Hepatocyte (in vitro differentiated cells): ENCODE results near the gene EEIG1. TPM values are rescaled to one million over a fixed set of nuclear protein-coding genes. Genes with fewer than 3 reads are reported as not detected.

Source experiments
- DNase-seq: peaks from one replicate; pipeline ENCODE4 v3.0.0-alpha.2; 2016; ENCODE audit warnings: low spot score
- H2AFZ ChIP-seq: fragments of 200-600 bp; sonication (generic); 2 replicates; pipeline ENCODE4 v1.6.0; 2016; ENCODE audit warnings: antibody characterized with exemption, mild to moderate bottlenecking
- H3K27ac ChIP-seq: fragments of 200-600 bp; sonication (generic); 2 replicates; pipeline ENCODE4 v1.5.1; 2016; ENCODE audit warnings: mild to moderate bottlenecking
- H3K27me3 ChIP-seq: fragments of 200-600 bp; sonication (generic); 2 replicates; pipeline ENCODE4 v1.6.1; 2016
- H3K36me3 ChIP-seq: fragments of 200-600 bp; sonication (generic); replicated peaks from 2 replicates; pipeline ENCODE4 v1.5.1; 2016; ENCODE audit warnings: low read depth; ENCODE audit not compliant: insufficient read depth
- H3K4me1 ChIP-seq: fragments of 200-600 bp; sonication (generic); 2 replicates; pipeline ENCODE4 v1.5.1; 2016; ENCODE audit warnings: mild to moderate bottlenecking, moderate library complexity; ENCODE audit not compliant: insufficient read depth
- H3K4me2 ChIP-seq: fragments of 200-600 bp; sonication (generic); 2 replicates; pipeline ENCODE4 v1.6.0; 2016
- H3K4me3 ChIP-seq: fragments of 200-600 bp; sonication (generic); 2 replicates; pipeline ENCODE4 v1.5.1; 2016; ENCODE audit warnings: mild to moderate bottlenecking
- H3K79me2 ChIP-seq: fragments of 200-600 bp; sonication (generic); 2 replicates; pipeline ENCODE4 v1.6.0; 2017; ENCODE audit warnings: mild to moderate bottlenecking
- H3K9me2 ChIP-seq: fragments of 200-600 bp; sonication (generic); replicated peaks from 2 replicates; pipeline ENCODE4 v1.6.0; 2017; ENCODE audit warnings: mild to moderate bottlenecking; ENCODE audit not compliant: insufficient read depth
- H3K9me3 ChIP-seq: fragments of 200-600 bp; sonication (generic); 2 replicates; pipeline ENCODE4 v1.5.1; 2016; ENCODE audit warnings: low read depth, mild to moderate bottlenecking
- H4K20me1 ChIP-seq: fragments of 200-600 bp; sonication (generic); 2 replicates; pipeline ENCODE4 v1.6.0; 2016; ENCODE audit warnings: mild to moderate bottlenecking; ENCODE audit not compliant: insufficient read depth, poor library complexity, severe bottlenecking
- EZH2 ChIP-seq: fragments of 200-600 bp; sonication (generic); IDR thresholded peaks from 2 replicates; pipeline ENCODE4 v1.6.1; 2016; ENCODE audit warnings: antibody characterized with exemption, mild to moderate bottlenecking, borderline replicate concordance
- EZH2phosphoT487 ChIP-seq: fragments of 200-600 bp; sonication (generic); IDR thresholded peaks from one replicate; pipeline ENCODE4 v1.6.1; 2018; ENCODE audit warnings: antibody characterized with exemption, mild to moderate bottlenecking, low read depth, moderate library complexity; ENCODE audit not compliant: unreplicated experiment, severe bottlenecking
- WGBS: methylation state at CpG from one replicate; pipeline ENCODE4 v1.1.6; 2016; ENCODE audit warnings: low lambda C conversion rate; ENCODE audit errors: missing lambda C conversion rate; 5-methylcytosine and 5-hydroxymethylcytosine counted together
- polyA plus RNA-seq: library from polyadenylated mRNA; unstranded; fragments of >200 nt; fragmentation: Nextera tagmentation; extraction: Ambion mirVana; gene quantifications from 2 replicates; pipeline ENCODE4 v1.2.1, GENCODE V29; 2016
- total RNA-seq: library from RNA; depleted of rRNA; stranded (reverse); fragments of >200 nt; gene quantifications from 2 replicates; pipeline ENCODE4 v1.2.3, GENCODE V29; 2014
- TF ChIP-seq, protein P1 (sequence below): fragments of 200-600 bp; sonication (generic); IDR thresholded peaks from 2 replicates; pipeline ENCODE4 v1.5.1; 2016; ENCODE audit warnings: antibody characterized with exemption, mild to moderate bottlenecking; ENCODE audit not compliant: poor library complexity

EEIG1 gene
- total and polyA plus RNA-seq, 2 experiments from 2014 or later, result 38.1 to 43.6 TPM

DNA sequence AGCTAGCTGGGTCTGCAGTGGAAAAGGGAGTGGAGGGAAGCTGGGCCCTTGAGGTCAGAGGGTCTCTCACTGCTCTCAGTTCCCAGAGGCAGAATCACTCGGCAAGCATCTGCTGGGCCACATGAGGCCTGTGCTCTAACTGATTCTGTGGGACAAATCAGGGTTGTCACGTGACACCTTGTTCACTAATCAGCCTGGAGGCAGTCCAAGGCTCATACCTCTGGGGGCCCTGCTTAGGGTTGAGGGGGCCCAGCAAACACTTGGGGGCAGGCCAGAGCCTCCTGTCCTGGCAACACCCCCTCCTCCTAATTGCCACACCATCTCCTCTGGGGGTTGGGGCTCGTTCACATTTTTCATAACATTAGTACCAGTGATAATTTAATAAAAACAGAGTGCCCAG is 34.1 kb downstream of the EEIG1 start:
- H3K79me2 ChIP-seq, result peaks cover 49% of the 10 kb centered on the region
- no peak for DNase-seq
- no peaks in the 10 kb centered on the region for H3K27me3 ChIP-seq
- no peaks in the 10 kb centered on the region for H3K9me3 ChIP-seq
- H4K20me1 ChIP-seq, result no peaks in the 10 kb centered on the region
- no peak overlapping the region for H3K4me3 ChIP-seq
- TF ChIP-seq, protein P1, sequence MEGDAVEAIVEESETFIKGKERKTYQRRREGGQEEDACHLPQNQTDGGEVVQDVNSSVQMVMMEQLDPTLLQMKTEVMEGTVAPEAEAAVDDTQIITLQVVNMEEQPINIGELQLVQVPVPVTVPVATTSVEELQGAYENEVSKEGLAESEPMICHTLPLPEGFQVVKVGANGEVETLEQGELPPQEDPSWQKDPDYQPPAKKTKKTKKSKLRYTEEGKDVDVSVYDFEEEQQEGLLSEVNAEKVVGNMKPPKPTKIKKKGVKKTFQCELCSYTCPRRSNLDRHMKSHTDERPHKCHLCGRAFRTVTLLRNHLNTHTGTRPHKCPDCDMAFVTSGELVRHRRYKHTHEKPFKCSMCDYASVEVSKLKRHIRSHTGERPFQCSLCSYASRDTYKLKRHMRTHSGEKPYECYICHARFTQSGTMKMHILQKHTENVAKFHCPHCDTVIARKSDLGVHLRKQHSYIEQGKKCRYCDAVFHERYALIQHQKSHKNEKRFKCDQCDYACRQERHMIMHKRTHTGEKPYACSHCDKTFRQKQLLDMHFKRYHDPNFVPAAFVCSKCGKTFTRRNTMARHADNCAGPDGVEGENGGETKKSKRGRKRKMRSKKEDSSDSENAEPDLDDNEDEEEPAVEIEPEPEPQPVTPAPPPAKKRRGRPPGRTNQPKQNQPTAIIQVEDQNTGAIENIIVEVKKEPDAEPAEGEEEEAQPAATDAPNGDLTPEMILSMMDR, result no peak
- no peak for TF ChIP-seq EZH2phosphoT487
- no peak for TF ChIP-seq EZH2
- H3K4me2 ChIP-seq, result no peak overlapping the region
- no peaks in the 10 kb centered on the region for H3K36me3 ChIP-seq
- no peaks in the 10 kb centered on the region for H3K9me2 ChIP-seq
- H3K4me1 ChIP-seq, result peaks cover 26% of the 10 kb centered on the region
- no peak overlapping the region for H2AFZ ChIP-seq
- H3K27ac ChIP-seq, result no peak overlapping the region
- WGBS, result 67% methylated on average over 3 of the region's 3 CpGs

DNA sequence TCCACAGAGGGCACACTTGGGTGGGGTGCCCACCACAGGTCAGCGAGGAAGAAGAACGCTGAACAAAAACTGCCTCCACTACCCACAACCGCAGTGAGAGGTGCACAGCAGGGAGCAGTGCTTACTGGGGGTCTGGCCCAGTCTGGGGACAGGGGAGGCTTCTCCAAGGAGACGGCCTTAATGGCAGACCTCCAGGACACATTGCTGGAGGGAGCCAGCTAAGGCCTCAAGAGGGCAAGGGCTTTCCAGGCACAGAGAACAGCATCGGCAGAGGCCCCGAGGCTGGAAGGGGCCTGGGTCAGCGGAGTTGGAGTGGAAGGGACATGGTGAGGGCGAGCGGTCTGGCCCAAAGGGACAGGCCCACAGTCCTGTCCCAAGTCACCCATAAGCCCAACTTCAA is 34.8 kb downstream of the EEIG1 start:
- Histone ChIP-seq H3K9me3 (no peaks in the 10 kb centered on the region), H3K4me3 (no peak overlapping the region), H3K4me1 (peaks cover 23% of the 10 kb centered on the region), H3K9me2 (no peaks in the 10 kb centered on the region), H3K27me3 (no peaks in the 10 kb centered on the region), H4K20me1 (no peaks in the 10 kb centered on the region), H3K27ac (no peak overlapping the region), H3K36me3 (no peaks in the 10 kb centered on the region), H2AFZ (no peak overlapping the region), H3K4me2 (no peak overlapping the region), H3K79me2 (peaks cover 43% of the 10 kb centered on the region)
- 93% methylated on average over 9 of the region's 9 CpGs for WGBS
- no peak for DNase-seq
- no peak for TF ChIP-seq EZH2
- TF ChIP-seq EZH2phosphoT487, result no peak
- TF ChIP-seq, protein P1, result no peak

DNA sequence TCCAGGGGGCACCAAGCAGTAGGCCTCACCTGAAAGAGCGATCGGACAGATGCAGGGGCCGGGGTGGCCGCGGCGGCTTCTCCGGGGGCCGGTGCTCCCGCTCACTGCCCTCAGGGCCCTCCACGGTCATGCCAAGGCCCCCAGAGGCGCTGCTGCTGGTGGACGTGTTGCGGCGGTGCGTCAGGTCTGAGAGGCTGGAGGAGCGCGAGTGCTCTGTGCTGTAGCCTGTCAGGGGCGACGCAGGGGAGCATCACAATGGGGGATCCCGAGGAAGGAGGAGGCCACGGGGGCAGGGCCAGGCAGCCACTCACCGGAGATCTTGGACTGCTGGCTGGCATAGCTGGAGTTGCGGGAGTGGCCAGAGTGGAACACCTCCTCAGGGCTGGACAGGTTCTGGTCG is 35.5 kb downstream of the EEIG1 start:
- Histone ChIP-seq H3K27ac (no peak overlapping the region), H3K36me3 (no peaks in the 10 kb centered on the region), H4K20me1 (no peaks in the 10 kb centered on the region), H3K27me3 (no peaks in the 10 kb centered on the region), H3K79me2 (peaks cover 37% of the 10 kb centered on the region), H3K9me2 (no peaks in the 10 kb centered on the region), H2AFZ (no peak overlapping the region), H3K9me3 (no peaks in the 10 kb centered on the region), H3K4me3 (no peak overlapping the region), H3K4me1 (peaks cover 17% of the 10 kb centered on the region), H3K4me2 (no peak overlapping the region)
- WGBS, result 96% methylated on average over 23 of the region's 24 CpGs
- TF ChIP-seq, protein P1, result no peak
- TF ChIP-seq EZH2phosphoT487 (no peak), EZH2 (no peak)
- DNase-seq, result no peak

DNA sequence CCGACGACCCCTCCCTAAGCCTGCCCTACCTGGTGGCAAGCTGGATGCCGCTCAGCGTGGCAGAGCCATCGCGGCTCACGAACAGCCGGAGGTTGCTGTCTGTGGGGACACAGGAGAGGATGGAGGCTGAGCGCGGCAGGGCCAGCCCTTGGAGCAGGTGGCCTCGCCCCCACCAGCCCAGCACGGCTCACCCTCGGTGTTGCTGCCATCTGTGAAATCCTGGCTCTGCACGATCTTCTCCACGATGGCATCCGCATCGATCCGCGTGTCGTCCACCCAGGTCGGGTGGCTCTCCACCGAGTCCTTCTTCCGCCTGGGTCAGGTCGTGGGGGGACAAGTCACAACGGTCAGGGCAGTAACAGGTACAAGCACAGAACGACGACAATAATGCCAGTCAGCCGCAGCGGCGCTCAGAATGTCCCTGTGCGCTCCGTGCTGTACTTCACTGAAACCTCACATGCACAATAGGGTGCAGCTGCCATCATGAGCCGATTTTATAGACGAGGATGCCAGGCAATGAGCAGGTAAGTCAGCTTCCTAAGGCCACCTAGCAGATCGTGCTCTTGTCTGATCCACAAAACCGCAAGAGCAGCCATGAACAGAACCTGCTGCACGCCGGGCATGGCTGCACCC is 36.1 kb downstream of the EEIG1 start:
- no peak for DNase-seq
- Histone ChIP-seq H3K79me2 (peaks cover 31% of the 10 kb centered on the region), H3K4me3 (no peak overlapping the region), H3K36me3 (no peaks in the 10 kb centered on the region), H3K4me2 (no peak overlapping the region), H3K27ac (no peak overlapping the region), H2AFZ (no peak overlapping the region), H3K9me2 (no peaks in the 10 kb centered on the region), H3K4me1 (peaks cover 17% of the 10 kb centered on the region), H3K27me3 (no peaks in the 10 kb centered on the region), H4K20me1 (no peaks in the 10 kb centered on the region), H3K9me3 (no peaks in the 10 kb centered on the region)
- TF ChIP-seq, protein P1, result no peak
- TF ChIP-seq EZH2 (no peak), EZH2phosphoT487 (no peak)
- 95% methylated on average over 38 of the region's 38 CpGs for WGBS
